ENCODE results near the gene ZC3H10. TPM values are rescaled to one million over a fixed set of nuclear protein-coding genes. Genes with fewer than 3 reads are reported as not detected.

Gene ZC3H10
- total RNA-seq, 2 donors from 2014 or later = 0.99 to 11.2 TPM

DNA sequence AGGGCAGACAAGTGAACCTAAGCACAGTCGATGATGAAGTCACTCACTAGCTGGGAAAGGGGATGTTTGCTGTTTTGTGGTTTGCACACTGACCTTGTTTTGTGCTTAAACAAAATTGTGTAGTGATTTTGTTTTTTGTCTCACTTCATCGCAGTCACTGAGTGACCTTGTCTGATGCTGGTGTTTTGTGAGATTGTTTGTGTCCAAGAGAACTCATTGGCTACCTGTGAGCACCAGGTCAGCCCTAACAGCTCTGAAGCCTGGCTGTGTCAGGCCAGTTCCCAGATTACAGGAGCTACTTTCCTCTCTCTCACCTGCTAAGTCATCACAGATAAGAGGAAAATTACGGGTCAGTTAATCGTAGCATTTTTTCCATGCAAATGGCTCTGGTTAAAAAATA lies 6.1 kb downstream of the ZC3H10 start:
- H3K4me1 ChIP-seq = peaks cover 33% of the 10 kb centered on the region
- TF ChIP-seq, protein P1, sequence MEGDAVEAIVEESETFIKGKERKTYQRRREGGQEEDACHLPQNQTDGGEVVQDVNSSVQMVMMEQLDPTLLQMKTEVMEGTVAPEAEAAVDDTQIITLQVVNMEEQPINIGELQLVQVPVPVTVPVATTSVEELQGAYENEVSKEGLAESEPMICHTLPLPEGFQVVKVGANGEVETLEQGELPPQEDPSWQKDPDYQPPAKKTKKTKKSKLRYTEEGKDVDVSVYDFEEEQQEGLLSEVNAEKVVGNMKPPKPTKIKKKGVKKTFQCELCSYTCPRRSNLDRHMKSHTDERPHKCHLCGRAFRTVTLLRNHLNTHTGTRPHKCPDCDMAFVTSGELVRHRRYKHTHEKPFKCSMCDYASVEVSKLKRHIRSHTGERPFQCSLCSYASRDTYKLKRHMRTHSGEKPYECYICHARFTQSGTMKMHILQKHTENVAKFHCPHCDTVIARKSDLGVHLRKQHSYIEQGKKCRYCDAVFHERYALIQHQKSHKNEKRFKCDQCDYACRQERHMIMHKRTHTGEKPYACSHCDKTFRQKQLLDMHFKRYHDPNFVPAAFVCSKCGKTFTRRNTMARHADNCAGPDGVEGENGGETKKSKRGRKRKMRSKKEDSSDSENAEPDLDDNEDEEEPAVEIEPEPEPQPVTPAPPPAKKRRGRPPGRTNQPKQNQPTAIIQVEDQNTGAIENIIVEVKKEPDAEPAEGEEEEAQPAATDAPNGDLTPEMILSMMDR (IDR thresholded peaks at IDR 0.05) = no peak
- TF ChIP-seq POLR2A (IDR thresholded peaks at IDR 0.05) = no peak
- no peaks in the 10 kb centered on the region for H3K27me3 ChIP-seq
- ATAC-seq (no peak), DNase-seq (no peak)
- WGBS, 2 donors = 14 to 30% methylated on average over 4 of the region's 4 CpGs
- no peaks in the 10 kb centered on the region for H3K36me3 ChIP-seq (replicated peaks in 1 of 2; ENCODE audit: insufficient read depth in 1 of 2, low read depth in 2 of 2)
- H3K27ac ChIP-seq = peak overlapping the region in 2 of 4 donors; percentile 25 to 91
- no peaks in the 10 kb centered on the region for H3K9me3 ChIP-seq
- intact Hi-C loops (cut with DNase I) = no loop called here
- H3K4me3 ChIP-seq = no peak overlapping the region

DNA sequence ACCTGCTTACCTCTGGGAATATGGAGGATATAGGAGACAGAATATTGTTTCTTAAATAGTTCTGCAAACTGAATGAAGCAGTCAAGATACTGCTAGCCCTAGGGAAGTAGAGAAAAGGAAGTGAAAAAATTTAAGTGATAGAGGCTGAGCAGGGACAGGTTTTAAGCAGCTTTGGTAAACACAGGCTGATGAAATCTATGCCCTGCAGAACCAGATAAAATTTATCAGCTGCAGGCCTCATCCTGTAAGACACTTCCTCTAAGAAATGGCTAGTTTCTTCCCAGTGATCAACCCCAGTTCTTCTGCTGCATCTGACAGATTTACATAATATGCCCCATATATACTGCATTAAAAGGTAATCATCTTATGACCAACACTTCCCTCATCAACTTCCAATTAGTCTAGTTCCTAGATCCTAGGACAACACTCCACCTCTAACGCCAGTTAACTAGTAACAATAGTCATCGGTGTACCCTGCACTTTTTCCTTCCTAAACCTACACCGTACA lies 8.7 kb downstream of the ZC3H10 start:
- no peaks in the 10 kb centered on the region for H3K27me3 ChIP-seq
- 22 to 33% methylated on average over 3 of the region's 3 CpGs for WGBS, 2 donors
- intact Hi-C loops (cut with DNase I) = no loop called here
- no peak overlapping the region for H3K4me3 ChIP-seq
- DNase-seq (no peak), ATAC-seq (no peak)
- peaks cover 41% of the 10 kb centered on the region for H3K4me1 ChIP-seq
- TF ChIP-seq, protein P1 (IDR thresholded peaks at IDR 0.05) = no peak
- no peak for TF ChIP-seq POLR2A (IDR thresholded peaks at IDR 0.05)
- no peaks in the 10 kb centered on the region for H3K9me3 ChIP-seq
- peak overlapping the region; percentile 65 to 92 (median 92) for H3K27ac ChIP-seq
- peaks cover 0 to 2% of the 10 kb centered on the region in 2 donors for H3K36me3 ChIP-seq (replicated peaks in 1 of 2; ENCODE audit: insufficient read depth in 1 of 2, low read depth in 2 of 2)

DNA sequence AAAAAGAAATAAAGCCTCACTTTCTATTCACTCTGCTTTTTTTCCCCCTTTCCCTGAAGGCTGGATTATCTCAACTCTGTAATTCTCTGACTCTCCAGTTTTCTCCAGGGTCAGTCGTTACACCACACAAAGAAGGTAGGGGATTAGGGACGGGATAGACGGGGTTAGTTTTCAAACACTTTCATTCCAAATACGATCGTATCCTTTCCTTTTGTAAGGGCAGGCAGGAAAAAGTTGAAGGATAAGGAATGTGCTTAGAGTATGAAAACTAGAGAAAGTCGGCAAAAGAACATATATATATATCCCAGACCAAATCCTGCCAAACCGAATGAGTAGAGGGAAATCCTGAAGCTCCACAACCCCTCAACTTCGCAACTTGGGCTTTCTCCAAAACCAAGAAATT lies 9.4 kb downstream of the ZC3H10 start:
- ATAC-seq = no peak

DNA sequence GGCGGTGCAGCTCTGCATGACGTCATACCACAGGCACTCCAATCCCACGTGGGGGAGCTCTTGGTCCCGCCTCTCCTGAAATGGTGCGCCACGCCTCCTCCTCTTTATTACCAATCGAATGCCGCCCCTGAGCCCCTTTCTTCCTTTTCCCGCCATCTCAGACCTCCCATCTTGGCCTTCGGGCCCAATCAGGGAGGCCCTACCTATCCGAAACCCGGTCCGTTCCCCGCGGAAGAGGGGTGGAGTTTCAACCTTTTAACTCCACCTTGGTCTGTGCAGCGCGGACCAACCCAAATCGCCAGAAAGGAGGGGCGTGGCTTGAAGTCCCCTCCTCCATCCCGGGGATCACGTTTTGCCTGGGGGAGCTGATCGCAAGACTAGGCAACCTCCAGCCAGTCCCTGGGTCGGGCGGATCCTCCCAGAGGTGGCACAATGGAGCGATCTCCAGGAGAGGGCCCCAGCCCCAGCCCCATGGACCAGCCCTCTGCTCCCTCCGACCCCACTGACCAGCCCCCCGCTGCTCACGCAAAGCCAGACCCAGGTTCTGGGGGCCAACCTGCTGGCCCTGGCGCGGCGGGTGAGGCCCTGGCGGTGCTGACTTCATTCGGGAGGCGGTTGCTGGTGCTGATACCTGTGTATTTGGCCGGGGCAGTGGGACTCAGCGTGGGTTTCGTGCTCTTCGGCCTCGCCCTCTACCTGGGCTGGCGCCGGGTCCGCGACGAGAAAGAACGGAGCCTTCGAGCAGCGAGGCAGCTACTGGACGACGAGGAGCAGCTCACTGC lies 10.0 kb downstream of the ZC3H10 start, which contains the start of gene ESYT1:
Gene ESYT1 (plus strand): TSS at position 380 of the 782 bp plus-strand sequence. CDS start 53 bp downstream, at position 433.
- intact Hi-C loops (cut with DNase I) = no loop called here
- Histone ChIP-seq H3K36me3 (replicated peaks in 1 of 2; ENCODE audit: insufficient read depth in 1 of 2, low read depth in 2 of 2) (peaks cover 0 to 6% of the 10 kb centered on the region in 2 donors), H3K27me3 (no peaks in the 10 kb centered on the region), H3K4me3 (peak within 1 kb of the TSS; percentile 26 to 77), H3K4me1 (peaks cover 41% of the 10 kb centered on the region), H3K9me3 (no peaks in the 10 kb centered on the region), H3K27ac (peak within 1 kb of the TSS; percentile 91 to 92 (median 92))
- ATAC-seq (peak; percentile 93), DNase-seq (peak; percentile 99 to 100 (median 100))
- TF ChIP-seq, protein P1 (IDR thresholded peaks at IDR 0.05) = peak in 2 of 7 experiments; percentile 9 to 14
- peak; percentile 96 to 98 (median 98) for TF ChIP-seq POLR2A (IDR thresholded peaks at IDR 0.05)
- WGBS, 2 donors = 0% methylated on average over 24 to 49 of the region's 49 CpGs

More for the DNA sequence above, 9.4 kb downstream of the ZC3H10 start:
- WGBS, 2 donors = 0% methylated on average over 8 of the region's 8 CpGs
- DNase-seq = no peak
- H3K36me3 ChIP-seq (replicated peaks in 1 of 2; ENCODE audit: insufficient read depth in 1 of 2, low read depth in 2 of 2) = peaks cover 0 to 4% of the 10 kb centered on the region in 2 donors
- no peak for TF ChIP-seq POLR2A (IDR thresholded peaks at IDR 0.05)
- TF ChIP-seq, protein P1 (IDR thresholded peaks at IDR 0.05) = no peak
- no peaks in the 10 kb centered on the region for H3K27me3 ChIP-seq
- H3K27ac ChIP-seq = peak overlapping the region; percentile 65 to 92 (median 92)
- peaks cover 41% of the 10 kb centered on the region for H3K4me1 ChIP-seq
- no peak overlapping the region for H3K4me3 ChIP-seq
- H3K9me3 ChIP-seq = no peaks in the 10 kb centered on the region
- intact Hi-C loops (cut with DNase I) = no loop called here

Measured in body of pancreas (tissue), 4 donors.